HG03521 (cell line): ENCODE data around the gene RPS4Y1.

Source experiments
- ATAC-seq: cut with Tn5 transposase; IDR thresholded peaks from one replicate; pipeline ENCODE4 v1.9.1; 2021; ENCODE audit warnings: mild to moderate bottlenecking, moderate library complexity; ENCODE audit not compliant: unreplicated experiment

The RPS4Y1 gene

DNA sequence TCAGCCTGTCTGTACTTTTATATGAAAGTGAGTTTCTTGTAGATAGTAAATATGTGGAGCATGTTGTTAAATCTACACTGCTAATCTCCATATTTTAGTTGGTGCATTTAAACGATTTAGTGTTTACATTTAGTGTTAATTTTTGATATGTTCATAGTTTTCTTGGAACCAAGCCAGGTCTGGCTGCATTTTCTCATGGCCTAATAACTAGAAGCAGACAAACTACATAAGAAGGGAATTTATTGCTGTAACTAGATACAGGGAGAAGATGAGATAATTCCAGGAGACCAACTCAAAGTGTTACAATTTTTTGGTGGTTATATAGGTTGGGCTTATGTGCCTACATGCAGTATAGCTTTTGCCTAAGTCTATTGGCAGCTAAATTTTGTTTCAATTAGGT lies 32.8 kb downstream of the RPS4Y1 start:
- no peak for ATAC-seq

DNA sequence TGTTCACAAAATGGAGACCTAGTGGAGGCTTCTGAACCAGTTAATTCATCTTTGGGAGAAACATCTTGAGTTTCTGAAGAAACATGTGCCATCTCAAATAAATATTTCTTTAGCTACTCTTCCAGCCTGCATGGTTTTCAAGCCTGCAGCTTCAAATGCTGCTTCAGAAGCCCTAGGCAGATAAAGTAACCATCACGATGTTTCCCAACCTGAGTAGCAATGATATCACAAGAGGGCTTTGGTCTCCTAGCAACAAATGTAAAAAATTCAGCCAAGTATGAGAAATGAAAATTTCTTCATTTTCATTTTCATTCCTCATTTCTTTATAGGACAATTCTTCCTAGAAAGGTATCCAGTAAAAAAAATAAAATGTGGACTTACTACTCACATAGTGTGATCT lies 42.2 kb downstream of the RPS4Y1 start:
- ATAC-seq, result no peak

DNA sequence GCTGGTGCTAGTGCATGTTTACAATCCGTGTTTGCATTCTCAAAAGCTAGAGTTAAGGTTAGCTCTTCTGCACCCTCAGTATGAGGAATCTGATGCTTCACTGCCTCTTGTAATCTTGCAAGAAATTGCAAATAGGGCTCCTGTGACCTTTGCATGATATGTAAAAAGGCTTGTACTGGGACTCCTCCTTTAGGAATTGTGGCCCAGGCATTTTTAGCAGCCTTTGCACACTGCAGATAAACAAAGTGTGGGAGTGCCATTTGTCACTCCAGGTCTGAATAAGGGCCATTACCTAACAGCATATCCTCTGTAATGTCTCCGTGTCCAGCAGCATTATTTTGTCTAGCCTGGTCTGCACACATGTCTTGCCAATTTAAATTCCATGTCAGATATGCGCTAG lies 44.5 kb downstream of the RPS4Y1 start:
- no peak for ATAC-seq

DNA sequence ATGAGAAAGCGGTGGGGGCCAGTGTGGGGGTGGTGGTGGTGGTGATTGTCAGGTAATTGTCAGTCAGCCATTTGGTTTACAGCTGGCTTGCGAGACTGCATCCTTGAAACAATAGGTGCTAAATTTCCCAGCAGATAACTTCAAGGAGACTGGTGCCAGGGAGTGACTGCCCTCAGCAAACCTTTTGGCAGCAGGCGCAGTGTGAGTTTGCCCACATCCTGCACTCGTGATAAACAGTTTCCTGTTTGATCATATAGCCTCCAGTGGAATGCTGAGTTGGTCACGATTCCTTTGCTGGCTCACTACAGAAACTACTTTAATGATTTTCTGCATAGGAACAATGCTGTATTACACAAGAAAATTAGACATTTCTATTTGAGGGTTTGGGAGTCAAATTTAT lies 46.0 kb downstream of the RPS4Y1 start:
- ATAC-seq, result no peak

DNA sequence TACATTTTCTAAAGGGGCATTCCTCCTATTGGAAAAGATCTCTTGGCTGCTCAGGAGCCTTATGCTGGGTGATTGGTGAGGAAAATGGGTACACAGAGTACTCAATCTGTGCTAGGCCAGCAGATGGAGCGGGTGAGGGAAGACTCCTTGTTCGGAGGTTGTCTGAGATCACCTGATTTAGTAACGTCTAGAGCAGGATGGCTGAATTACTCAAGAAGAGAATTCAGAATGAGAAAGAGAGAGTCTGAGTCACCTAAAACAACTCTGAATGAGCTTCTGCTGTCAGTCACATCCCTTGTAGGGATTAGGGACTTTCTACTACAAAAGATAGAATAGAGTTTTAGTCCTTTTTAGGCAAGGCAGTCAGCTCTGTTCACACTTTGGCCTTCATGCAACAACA lies 46.6 kb downstream of the RPS4Y1 start:
- no peak for ATAC-seq

DNA sequence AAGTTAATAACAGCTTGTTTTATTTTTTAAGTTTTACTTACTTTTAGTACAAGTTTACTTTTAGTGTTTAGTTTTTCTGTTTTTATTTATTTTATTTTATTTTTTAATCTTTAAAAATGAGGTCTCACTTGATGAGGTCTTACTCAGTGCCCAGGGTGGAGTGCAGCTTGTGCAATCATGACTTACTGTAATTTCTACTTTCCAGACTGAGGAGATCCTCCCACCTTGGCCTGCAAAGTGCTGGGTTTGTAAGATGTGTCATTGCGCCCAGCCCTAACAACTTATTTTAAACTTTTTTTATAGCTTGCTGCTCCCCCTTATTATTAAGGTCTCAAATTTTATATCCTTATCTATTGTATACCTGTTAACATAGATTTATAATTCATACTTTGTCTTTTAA lies 52.1 kb downstream of the RPS4Y1 start:
- no peak for ATAC-seq

DNA sequence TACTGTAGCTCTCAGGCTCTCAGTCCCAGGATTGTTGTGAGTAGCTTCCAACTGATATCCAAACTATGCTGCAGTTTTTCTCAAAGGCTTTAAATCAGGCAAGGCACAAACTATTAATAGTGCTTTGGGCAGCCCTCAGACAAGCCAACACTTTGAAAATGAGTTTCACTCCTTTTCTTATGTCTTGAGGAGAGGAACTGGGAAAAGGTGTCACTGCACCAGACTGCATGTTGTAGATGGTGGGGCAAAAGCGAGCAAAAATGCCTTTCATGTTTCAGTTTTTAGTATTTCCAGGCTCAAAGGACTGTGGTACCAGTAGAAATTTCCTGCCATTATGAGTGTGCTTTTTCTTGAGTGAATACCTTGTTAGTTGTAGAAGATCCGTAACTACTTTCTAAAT lies 54.6 kb downstream of the RPS4Y1 start:
- no peak for ATAC-seq

DNA sequence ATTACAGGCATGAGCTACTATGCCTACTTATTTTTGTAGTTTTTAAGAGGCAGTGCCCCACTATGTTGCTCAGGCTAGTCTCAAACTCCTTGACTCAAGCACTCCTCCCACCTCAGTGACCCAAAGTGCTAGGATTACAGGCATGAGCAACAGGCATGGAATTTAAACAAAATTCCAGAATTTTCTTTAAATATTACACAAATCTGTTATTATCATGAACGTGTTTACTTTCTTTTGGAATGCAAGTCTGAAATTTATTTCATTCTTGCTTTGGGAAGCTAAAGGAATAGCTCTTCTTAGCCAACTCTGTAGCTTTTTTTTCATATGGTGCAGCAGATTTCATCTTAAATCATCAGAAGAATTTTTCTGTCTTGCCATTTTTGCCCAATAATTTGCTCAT lies 66.0 kb downstream of the RPS4Y1 start:
- ATAC-seq, result no peak

DNA sequence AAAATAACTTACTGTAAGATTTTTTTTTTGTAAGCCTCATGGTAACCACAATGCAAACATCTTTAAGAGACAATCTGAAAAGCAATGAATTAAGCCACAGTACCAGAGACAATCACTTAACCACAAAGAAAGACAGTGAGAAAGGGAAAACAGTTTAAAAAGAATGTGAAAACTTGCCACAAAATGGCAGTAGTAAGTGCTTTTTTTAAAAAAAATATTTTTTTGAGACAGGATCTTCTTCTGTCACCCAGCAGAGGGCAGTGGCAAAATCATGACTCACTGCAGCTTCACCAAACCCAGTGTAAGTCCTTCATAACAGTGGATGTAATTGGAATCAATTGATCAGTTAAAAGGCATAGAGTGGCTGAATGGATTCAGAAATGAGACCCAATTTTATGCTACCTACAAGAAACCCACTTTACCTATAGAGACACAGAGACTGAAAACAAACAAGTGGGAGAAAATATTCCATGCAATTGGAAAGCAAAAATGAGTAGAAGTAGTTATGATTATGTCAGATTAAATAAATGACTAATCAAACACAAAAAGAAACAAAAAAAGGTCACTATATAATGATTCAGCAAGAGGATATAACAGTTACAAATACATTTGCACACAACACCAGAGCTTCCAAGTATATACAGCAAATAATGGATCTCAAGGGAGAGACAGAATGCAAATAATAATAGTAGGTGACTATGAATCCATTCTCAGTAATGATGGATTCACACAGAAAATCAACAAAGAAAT lies 71.8 kb downstream of the RPS4Y1 start:
- ATAC-seq, result no peak
